H1 (cell line): ENCODE data around the gene STX5. TPM values are rescaled to one million over a fixed set of nuclear protein-coding genes. Genes with fewer than 3 reads are reported as not detected.

Source experiments
- CTCF ChIA-PET: fragments of 300-600 bp; sonication (Branson Sonifier 250); formaldehyde crosslinking; loops from one replicate; lab custom pipeline; 2021; ENCODE audit not compliant: partially characterized antibody; lab: Charles Lee
- POLR2A ChIA-PET: fragments of 300-600 bp; sonication (Branson Sonifier 250); formaldehyde crosslinking; loops from one replicate; lab custom pipeline; 2021; ENCODE audit warnings: inconsistent platforms; ENCODE audit not compliant: partially characterized antibody; lab: Charles Lee
- DNase-seq, 2 experiments: peaks; one replicate each; pipeline versions ENCODE4 v3.0.0 to v3.0.0-alpha.2; 2010 to 2022; ENCODE audit warnings: low spot score in 2 of 2, low read depth in 1 of 2, mixed read lengths in 1 of 2
- FAIRE-seq: peaks from 2 replicates; lab custom pipeline; 2011; peaks lifted over from hg19 to GRCh38; lab: Jason Lieb, UNC
- H2AFZ ChIP-seq: 2 replicates; pipeline ENCODE4 v1.8.1; 2012; ENCODE audit warnings: low read length, inconsistent platforms
- H2AK5ac ChIP-seq: 2 replicates; pipeline ENCODE4 v1.6.1; 2013; ENCODE audit warnings: low read depth, low read length
- H2BK120ac ChIP-seq: replicated peaks from 2 replicates; pipeline ENCODE3; 2013; ENCODE audit warnings: low read depth, low read length, inconsistent platforms
- H2BK12ac ChIP-seq: 2 replicates; pipeline ENCODE4 v1.6.1; 2013; ENCODE audit warnings: low read depth, low read length
- H2BK15ac ChIP-seq: 2 replicates; pipeline ENCODE4 v1.6.1; 2013; ENCODE audit warnings: low read length
- H2BK20ac ChIP-seq: 2 replicates; pipeline ENCODE4 v1.6.1; 2013; ENCODE audit warnings: low read length
- H2BK5ac ChIP-seq: 2 replicates; pipeline ENCODE4 v1.6.1; 2013; ENCODE audit warnings: low read depth, low read length
- H3K14ac ChIP-seq: 2 replicates; pipeline ENCODE4 v1.6.1; 2013; ENCODE audit warnings: inconsistent platforms; ENCODE audit not compliant: insufficient read length
- H3K18ac ChIP-seq: 2 replicates; pipeline ENCODE4 v1.6.1; 2013; ENCODE audit warnings: low read length; ENCODE audit errors: extremely low read depth
- H3K23ac ChIP-seq: 2 replicates; pipeline ENCODE4 v1.6.1; 2013; ENCODE audit warnings: inconsistent platforms; ENCODE audit not compliant: insufficient read length
- H3K23me2 ChIP-seq: 2 replicates; pipeline ENCODE4 v1.6.1; 2013; ENCODE audit warnings: low read depth, low read length
- H3K27ac ChIP-seq: 2 replicates; pipeline ENCODE4 v1.6.1; 2011; ENCODE audit warnings: low read depth, low read length, inconsistent platforms
- H3K27me3 ChIP-seq, 4 experiments: replicated peaks in 1 of 4; 1 replicate in 1 of 4; 2 replicates in 3 of 4; pipeline versions ENCODE4 v1.6.1 to v1.8.1; 2011 to 2013; ENCODE audit warnings: low read length in 3 of 4, mild to moderate bottlenecking in 3 of 4, inconsistent platforms in 2 of 4, mixed read lengths in 2 of 4, moderate library complexity in 1 of 4; ENCODE audit not compliant: control insufficient read depth in 3 of 4, insufficient read depth in 3 of 4; ENCODE audit errors: extremely low read depth in 1 of 4
- H3K36me3 ChIP-seq, 4 experiments: 2 replicates each; pipeline versions ENCODE4 v1.6.1 to v1.8.1; 2011 to 2013; ENCODE audit warnings: mild to moderate bottlenecking in 4 of 4, low read length in 3 of 4, moderate library complexity in 2 of 4, control low read depth in 1 of 4, inconsistent platforms in 1 of 4; ENCODE audit not compliant: insufficient read depth in 4 of 4, control insufficient read depth in 2 of 4
- H3K4ac ChIP-seq: replicated peaks from 2 replicates; pipeline ENCODE3; 2013; ENCODE audit warnings: low read length, low read depth, mixed read lengths, inconsistent platforms; ENCODE audit not compliant: insufficient read length
- H3K4me1 ChIP-seq, 4 experiments: replicated peaks in 1 of 4; 1 replicate in 1 of 4; 2 replicates in 3 of 4; pipeline versions ENCODE4 v1.6.1 to v1.8.1; 2011 to 2013; ENCODE audit warnings: low read length in 3 of 4, inconsistent platforms in 2 of 4, mixed read lengths in 1 of 4; ENCODE audit not compliant: insufficient read depth in 4 of 4, control insufficient read depth in 3 of 4
- H3K4me2 ChIP-seq, 2 experiments: 2 replicates each; pipeline versions ENCODE4 v1.6.1 to v1.8.1; 2011 to 2013; ENCODE audit warnings: low read depth in 2 of 2, low read length in 2 of 2, control low read depth in 1 of 2, inconsistent platforms in 1 of 2, mild to moderate bottlenecking in 1 of 2; ENCODE audit not compliant: insufficient read depth in 1 of 2
- H3K4me3 ChIP-seq, 4 experiments: fragments of 200-600, 300-600 bp in 1 of 4; sonication (generic), shearing (Covaris generic), sonication (Bioruptor Twin) in 1 of 4; 2 replicates each; pipeline versions ENCODE4 v1.5.1 to v1.8.1; 2011 to 2016; ENCODE audit warnings: low read length in 4 of 4, low read depth in 3 of 4, control low read depth in 2 of 4, inconsistent platforms in 2 of 4, mild to moderate bottlenecking in 2 of 4, mixed read lengths in 1 of 4, moderate library complexity in 1 of 4; ENCODE audit not compliant: insufficient read depth in 2 of 4; ENCODE audit errors: extremely low read depth in 1 of 4
- H3K56ac ChIP-seq: replicated peaks from 2 replicates; pipeline ENCODE3; 2013; ENCODE audit warnings: low read depth, mild to moderate bottlenecking, mixed read lengths, low read length, inconsistent platforms; ENCODE audit not compliant: insufficient read length
- H3K79me1 ChIP-seq: 2 replicates; pipeline ENCODE4 v1.6.1; 2013; ENCODE audit warnings: low read depth, low read length, control low read depth
- H3K79me2 ChIP-seq, 2 experiments: 2 replicates each; pipeline versions ENCODE4 v1.6.1 to v1.8.1; 2012 to 2013; ENCODE audit warnings: low read length in 2 of 2, mild to moderate bottlenecking in 2 of 2, inconsistent platforms in 1 of 2; ENCODE audit not compliant: insufficient read depth in 2 of 2, control insufficient read depth in 1 of 2
- H3K9ac ChIP-seq, 4 experiments: replicated peaks in 1 of 4; 1 replicate in 1 of 4; 2 replicates in 3 of 4; pipeline versions ENCODE4 v1.6.1 to v1.8.1; 2011 to 2013; ENCODE audit warnings: low read depth in 3 of 4, low read length in 3 of 4, control low read depth in 2 of 4, mild to moderate bottlenecking in 2 of 4, moderate library complexity in 2 of 4, inconsistent platforms in 1 of 4; ENCODE audit errors: extremely low read depth in 1 of 4
- H3K9me3 ChIP-seq, 2 experiments: 2 replicates each; pipeline versions ENCODE4 v1.6.1 to v1.8.1; 2012 to 2013; ENCODE audit warnings: mild to moderate bottlenecking in 2 of 2, moderate library complexity in 2 of 2, control low read depth in 1 of 2, inconsistent platforms in 1 of 2, low read depth in 1 of 2, low read length in 1 of 2, mixed read lengths in 1 of 2; ENCODE audit not compliant: insufficient read depth in 2 of 2
- H4K20me1 ChIP-seq, 2 experiments: replicated peaks in 1 of 2; 2 replicates each; pipeline versions ENCODE3 to v1.8.1; 2011 to 2013; ENCODE audit warnings: inconsistent platforms in 2 of 2, low read length in 2 of 2, mild to moderate bottlenecking in 1 of 2; ENCODE audit not compliant: insufficient read depth in 2 of 2, control insufficient read depth in 1 of 2
- H4K5ac ChIP-seq: 2 replicates; pipeline ENCODE4 v1.6.1; 2013; ENCODE audit warnings: low read length, low read depth, mixed read lengths, inconsistent platforms; ENCODE audit not compliant: insufficient read length
- H4K8ac ChIP-seq: 2 replicates; pipeline ENCODE4 v1.8.0; 2013; ENCODE audit warnings: mild to moderate bottlenecking, moderate library complexity, low read length, inconsistent platforms; ENCODE audit not compliant: insufficient read depth; ENCODE audit errors: extremely low read depth
- H4K91ac ChIP-seq: replicated peaks from 2 replicates; pipeline ENCODE3; 2013; ENCODE audit warnings: low read length, mixed read lengths, inconsistent platforms; ENCODE audit not compliant: insufficient read length
- ATF2 ChIP-seq: IDR thresholded peaks from 2 replicates; pipeline ENCODE4 v1.6.1; 2012; ENCODE audit warnings: low read length, inconsistent platforms
- ATF3 ChIP-seq: IDR thresholded peaks from 2 replicates; pipeline ENCODE4 v1.6.1; 2011; ENCODE audit warnings: low read depth, mild to moderate bottlenecking, low read length; ENCODE audit not compliant: insufficient read depth
- CBX5 ChIP-seq: fragments of 300-800, 300-1000 bp; sonication (generic); IDR thresholded peaks from 2 replicates; pipeline ENCODE4 v1.7.1; 2016; ENCODE audit warnings: antibody characterized with exemption, low read length, low read depth
- CHD1 ChIP-seq: IDR thresholded peaks from 2 replicates; pipeline ENCODE4 v1.6.1; 2012; ENCODE audit warnings: low read depth, low read length, improper control_type of control experiment
- NANOG ChIP-seq: IDR thresholded peaks from 2 replicates; pipeline ENCODE4 v1.6.1; 2011; ENCODE audit warnings: low read length, low read depth, mild to moderate bottlenecking, inconsistent platforms; ENCODE audit not compliant: insufficient read depth, poor library complexity, severe bottlenecking
- POLR2A ChIP-seq, 2 experiments: IDR thresholded peaks; 1 replicate in 1 of 2; 2 replicates in 1 of 2; pipeline ENCODE4 v1.6.1; 2011; ENCODE audit warnings: low read depth in 2 of 2, low read length in 2 of 2, mild to moderate bottlenecking in 2 of 2; ENCODE audit errors: control extremely low read depth in 1 of 2
- RAD21 ChIP-seq, 2 experiments: IDR thresholded peaks in 1 of 2; conservative IDR thresholded peaks in 1 of 2; 2 replicates each; pipeline ENCODE4 v1.6.1; 2011; ENCODE audit warnings: low read depth in 2 of 2, low read length in 2 of 2, improper control_type of control experiment in 1 of 2, inconsistent platforms in 1 of 2, mild to moderate bottlenecking in 1 of 2, moderate library complexity in 1 of 2
- SAP30 ChIP-seq: fragments of 300-600 bp; sonication (generic); IDR thresholded peaks from 2 replicates; pipeline ENCODE4 v1.7.1; 2012; ENCODE audit warnings: low read length, moderate library complexity, mild to moderate bottlenecking, inconsistent platforms; ENCODE audit not compliant: insufficient read depth, insufficient replicate concordance
- SIN3A ChIP-seq, 2 experiments: IDR thresholded peaks in 1 of 2; conservative IDR thresholded peaks in 1 of 2; 2 replicates each; pipeline ENCODE4 v1.6.1; 2011 to 2012; ENCODE audit warnings: low read length in 2 of 2, improper control_type of control experiment in 1 of 2, low read depth in 1 of 2, mild to moderate bottlenecking in 1 of 2
- SIX5 ChIP-seq: IDR thresholded peaks from 2 replicates; pipeline ENCODE4 v1.6.1; 2011; ENCODE audit warnings: mild to moderate bottlenecking, low read depth, low read length
- TBP ChIP-seq: IDR thresholded peaks from 2 replicates; pipeline ENCODE4 v1.6.1; 2011; ENCODE audit warnings: low read depth, low read length, improper control_type of control experiment
- WGBS, 2 experiments: shearing (Covaris generic) in 1 of 2; methylation state at CpG; one replicate each; pipeline versions ENCODE4 v1.1.6 to v1.1.7; 2013 to 2015; ENCODE audit warnings: low lambda C conversion rate in 2 of 2, mixed read lengths in 2 of 2, inconsistent platforms in 1 of 2, low coverage in 1 of 2, missing lambda C conversion rate in 1 of 2; ENCODE audit not compliant: insufficient replicate concordance in 2 of 2, insufficient coverage in 1 of 2, insufficient read length in 1 of 2; ENCODE audit errors: extremely low coverage in 1 of 2, missing lambda C conversion rate in 1 of 2; 5-methylcytosine and 5-hydroxymethylcytosine counted together
- polyA plus RNA-seq, 7 experiments: library from polyadenylated mRNA; depleted of rRNA in 3 of 7; stranded (reverse) in 5 of 7; unstranded in 2 of 7; fragments of >200 nt in 5 of 7; fragments of 200-250 nt in 2 of 7; gene quantifications; 1 replicate in 5 of 7; 2 replicates in 1 of 7; 4 replicates in 1 of 7; pipeline versions ENCODE4 v1.2.1 to v1.2.3, GENCODE V29; 2011 to 2013; ENCODE audit warnings: missing spikeins in 2 of 7, mixed read lengths in 2 of 7
- total RNA-seq: library from RNA; stranded (reverse); fragmentation: NEBNext Ultra II Directional; extraction: Animal tissue kit (Norgen Biotek cat#: 25700); gene quantifications from 2 replicates; pipeline ENCODE4 v1.2.1, GENCODE V29; 2021

STX5 gene
- total and polyA plus RNA-seq, 2 of the 8 experiments (the other 6 are each of a cell fraction or from before 2014, with no cell fraction given): 24.2 to 28.5 TPM

GRCh38 chr11:62782753-62783152 is 49.1 kb downstream of the STX5 start:
- Histone ChIP-seq H3K14ac (no peak overlapping the region), H2BK12ac (no peak overlapping the region), H2BK15ac (no peak overlapping the region), H3K9me3 (no peaks in the 10 kb centered on the region), H4K5ac (no peak overlapping the region), H3K79me2 (no peaks in the 10 kb centered on the region), H3K23me2 (no peaks in the 10 kb centered on the region; the same call in 1 of the 2 replicates), H3K36me3 (peaks cover 4 to 18% (median 14%) of the 10 kb centered on the region in 4 experiments; a peak in 7 of 8 replicates), H2BK120ac (no peak overlapping the region), H4K91ac (no peak overlapping the region), H3K4me1 (peaks cover 0 to 2% (median 0%) of the 10 kb centered on the region in 4 experiments; a peak in 2 of 7 replicates), H2AK5ac (no peak overlapping the region), H3K9ac (no peak overlapping the region), H3K27me3 (no peaks in the 10 kb centered on the region), H4K8ac (no peak overlapping the region), H2BK5ac (no peak overlapping the region), H2AFZ (no peak overlapping the region), H3K4ac (no peak overlapping the region), H3K79me1 (no peaks in the 10 kb centered on the region), H4K20me1 (peaks cover 2 to 3% of the 10 kb centered on the region in 2 experiments), H3K18ac (no peak overlapping the region), H3K4me2 (no peak overlapping the region), H3K27ac (no peak overlapping the region), H3K56ac (no peak overlapping the region), H3K23ac (no peak overlapping the region), H3K4me3 (no peak overlapping the region), H2BK20ac (no peak overlapping the region)
- 95% methylated on average over 7 of the region's 7 CpGs; no CpG with 5 or more reads in 1 of the 2 experiments for WGBS, 2 experiments
- DNase-seq (no peak), FAIRE-seq (no peak)
- ChIA-PET POLR2A (interaction anchor here (0.8 to 15.9 kb wide), 4 partner anchors 11 to 140 kb away, joined by 3 to 251 read pairs (median 4); partner anchors contain the start of gene NXF1), CTCF (no interaction called here)
- TF ChIP-seq CBX5 (no peak), NANOG (no peak), ATF3 (no peak), RAD21 (IDR thresholded peaks at IDR 0.05 in 1 of 2, conservative IDR thresholded peaks at IDR 0.05 in 1 of 2; ENCODE audit: low read depth in 2 of 2, low read length in 2 of 2) (no peak), ATF2 (no peak), SIN3A (conservative IDR thresholded peaks at IDR 0.05 in 1 of 2, IDR thresholded peaks at IDR 0.05 in 1 of 2; ENCODE audit: low read depth in 1 of 2, low read length in 2 of 2) (no peak), CHD1 (no peak), SAP30 (no peak), TBP (no peak), POLR2A (IDR thresholded peaks at IDR 0.05; ENCODE audit: control extremely low read depth in 1 of 2, low read depth in 2 of 2, low read length in 2 of 2) (no peak), SIX5 (no peak)
